Gastroesophageal sphincter (tissue), 4 donors: ENCODE data around the gene PLXNA2. TPM values are rescaled to one million over a fixed set of nuclear protein-coding genes. Genes with fewer than 3 reads are reported as not detected.

ENCODE experiments used
- ATAC-seq: fragments of 150-250 bp; one replicate; pipeline ENCODE4 v1.9.1; 2016; ENCODE audit warnings: mild to moderate bottlenecking, moderate library complexity
- H3K27ac ChIP-seq, 4 donors: fragments of 200-600 bp; sonication (generic) in 3 of 4; 1 replicate in 3 of 4; 2 replicates in 1 of 4; pipeline ENCODE4 v1.5.1; 2016 to 2019
- H3K27me3 ChIP-seq: fragments of 200-600 bp; sonication (generic); one replicate; pipeline ENCODE4 v1.5.1; 2019
- H3K36me3 ChIP-seq, 2 donors: fragments of 200-600 bp; sonication (generic); one replicate each; pipeline ENCODE4 v1.5.1; 2019; ENCODE audit warnings: control low read depth in 1 of 2
- H3K4me1 ChIP-seq, 3 donors: fragments of 200-600 bp; sonication (generic); 1 replicate in 2 of 3; 2 replicates in 1 of 3; pipeline ENCODE4 v1.5.1; 2016 to 2019; ENCODE audit warnings: control low read depth in 2 of 3
- H3K4me3 ChIP-seq, 2 donors: fragments of 200-600 bp; sonication (generic); one replicate each; pipeline ENCODE4 v1.5.1; 2019; ENCODE audit warnings: mild to moderate bottlenecking in 1 of 2, moderate library complexity in 1 of 2
- H3K9me3 ChIP-seq, 3 donors: fragments of 200-600 bp; sonication (generic); one replicate each; pipeline ENCODE4 v1.5.1; 2017 to 2019; ENCODE audit warnings: control low read depth in 2 of 3
- CTCF ChIP-seq, 4 experiments: fragments of 200-600 bp in 2 of 4; fragments of 450-650 bp in 2 of 4; sonication (generic) in 1 of 4; IDR thresholded peaks; one replicate each; pipeline ENCODE4 v1.5.1; 2017 to 2019; ENCODE audit warnings: antibody characterized with exemption in 4 of 4, mild to moderate bottlenecking in 2 of 4, moderate library complexity in 2 of 4
- EP300 ChIP-seq: sonication (generic); formaldehyde crosslinking; IDR thresholded peaks from one replicate; pipeline ENCODE4 v1.6.1; 2017; ENCODE audit warnings: antibody characterized with exemption, mild to moderate bottlenecking
- POLR2A ChIP-seq, 2 donors: fragments of 450-650 bp; IDR thresholded peaks; one replicate each; pipeline ENCODE4 v1.6.1; 2017; ENCODE audit warnings: antibody characterized with exemption in 2 of 2, mild to moderate bottlenecking in 2 of 2, moderate library complexity in 1 of 2
- POLR2AphosphoS5 ChIP-seq: sonication (generic); formaldehyde crosslinking; IDR thresholded peaks from one replicate; pipeline ENCODE4 v1.6.1; 2017; ENCODE audit warnings: antibody characterized with exemption
- WGBS, 2 donors: methylation state at CpG; one replicate each; pipeline ENCODE4 v1.1.5; 2018; ENCODE audit warnings: low coverage in 1 of 2; 5-methylcytosine and 5-hydroxymethylcytosine counted together
- total RNA-seq, 4 donors: library from RNA; depleted of rRNA; stranded (reverse); fragments of >200 nt; gene quantifications; one replicate each; pipeline ENCODE4 v1.1.0, GENCODE V29; 2016

PLXNA2 gene
- total RNA-seq, 4 donors from 2014 or later, result 12.5 to 38.3 (median 32.0) TPM

GRCh38 chr1:208248307-208248801 lies 4.2 kb upstream of the PLXNA2 start:
- Histone ChIP-seq H3K9me3 (no peaks in the 10 kb centered on the region), H3K4me1 (peaks cover 0 to 41% (median 5%) of the 10 kb centered on the region in 3 donors), H3K27ac (no peak overlapping the region), H3K4me3 (no peak overlapping the region), H3K36me3 (no peaks in the 10 kb centered on the region), H3K27me3 (no peaks in the 10 kb centered on the region)
- 65 to 72% methylated on average over 3 to 5 of the region's 7 CpGs for WGBS, 2 donors
- no peak for ATAC-seq
- no peak for TF ChIP-seq POLR2A (IDR thresholded peaks at IDR 0.05)
- no peak for TF ChIP-seq EP300
- no peak for TF ChIP-seq CTCF (IDR thresholded peaks at IDR 0.05)
- TF ChIP-seq POLR2AphosphoS5, result no peak

- Histone ChIP-seq H3K27ac (no peak overlapping the region), H3K27me3 (no peaks in the 10 kb centered on the region), H3K9me3 (no peaks in the 10 kb centered on the region), H3K36me3 (no peaks in the 10 kb centered on the region), H3K4me3 (no peak overlapping the region), H3K4me1 (peaks cover 0 to 40% (median 5%) of the 10 kb centered on the region in 3 donors)
- ATAC-seq, result no peak
- 0 to 45% methylated on average over 1 to 2 of the region's 5 CpGs for WGBS, 2 donors
- TF ChIP-seq EP300, result no peak
- no peak for TF ChIP-seq POLR2AphosphoS5
- TF ChIP-seq POLR2A (IDR thresholded peaks at IDR 0.05), result no peak
- TF ChIP-seq CTCF (IDR thresholded peaks at IDR 0.05), result no peak
Measured at GRCh38 chr1:208247696-208248095, 3.5 kb upstream of the PLXNA2 start.

- 7 to 13% methylated on average over 8 to 22 of the region's 22 CpGs for WGBS, 2 donors
- H3K4me3 ChIP-seq, result peak overlapping the region; percentile 73 to 85
- ATAC-seq, result peak; percentile 77
Measured at GRCh38 chr1:208245185-208245705, 1.1 kb upstream of the PLXNA2 start.

GRCh38 chr1:208243527-208243966 lies 637 bp downstream of the PLXNA2 start:
- peak overlapping the region; percentile 73 to 85 for H3K4me3 ChIP-seq
- H3K27me3 ChIP-seq, result no peaks in the 10 kb centered on the region
- ATAC-seq, result peak; percentile 13
- TF ChIP-seq EP300 (no peak), POLR2A (IDR thresholded peaks at IDR 0.05) (no peak), POLR2AphosphoS5 (no peak), CTCF (IDR thresholded peaks at IDR 0.05) (no peak)
- H3K4me1 ChIP-seq, result peaks cover 0 to 73% (median 24%) of the 10 kb centered on the region in 3 donors
- H3K27ac ChIP-seq, result peak overlapping the region; percentile 80 to 91 (median 90)
- no peaks in the 10 kb centered on the region for H3K36me3 ChIP-seq
- WGBS, 2 donors, result 0% methylated on average over 2 of the region's 54 CpGs; no CpG with 5 or more reads in 1 of the 2 donors
- H3K9me3 ChIP-seq, result no peaks in the 10 kb centered on the region

More at GRCh38 chr1:208245185-208245705, 1.1 kb upstream of the PLXNA2 start:
- Histone ChIP-seq H3K27me3 (no peaks in the 10 kb centered on the region), H3K4me1 (peaks cover 0 to 59% (median 11%) of the 10 kb centered on the region in 3 donors), H3K9me3 (no peaks in the 10 kb centered on the region), H3K27ac (peak overlapping the region; percentile 80 to 91 (median 90)), H3K36me3 (no peaks in the 10 kb centered on the region)
- peak in 1 of 2 donors; percentile 33 for TF ChIP-seq POLR2A (IDR thresholded peaks at IDR 0.05)
- TF ChIP-seq EP300, result no peak
- TF ChIP-seq CTCF (IDR thresholded peaks at IDR 0.05), result peak; percentile 76 to 91 (median 89)
- TF ChIP-seq POLR2AphosphoS5, result peak; percentile 75
